Naive thymus-derived CD4-positive, alpha-beta T cell (primary cell): ENCODE measurements around the gene CUL3. TPM values are rescaled to one million over a fixed set of nuclear protein-coding genes. Genes with fewer than 3 reads are reported as not detected.

Experiments used
- ATAC-seq: fragments of 150-1000 bp; cut with Tn5 transposase; 2 replicates; pipeline ENCODE4 v1.10.0; 2021; ENCODE audit warnings: mild to moderate bottlenecking, moderate library complexity
- CTCF ChIA-PET: fragments of 350-600 bp; sonication (Branson Sonifier 250); formaldehyde crosslinking; loops from one replicate; lab custom pipeline; 2021; ENCODE audit warnings: antibody characterized with exemption; lab: Charles Lee
- POLR2A ChIA-PET: fragments of 350-600 bp; sonication (Branson Sonifier 250); formaldehyde crosslinking; loops from one replicate; lab custom pipeline; 2021; ENCODE audit warnings: antibody characterized with exemption, inconsistent platforms; lab: Charles Lee
- DNase-seq, 9 donors: peaks; one replicate each; pipeline versions ENCODE4 v3.0.0 to v3.0.0-alpha.2; 2020 to 2022; ENCODE audit warnings: mixed read lengths in 1 of 9
- H3K27ac ChIP-seq: one replicate; pipeline ENCODE4 v1.7.0; 2013; ENCODE audit warnings: mild to moderate bottlenecking, low read depth, low read length, moderate library complexity
- H3K27me3 ChIP-seq, 2 donors: one replicate each; pipeline ENCODE4 v1.7.0; 2013; ENCODE audit warnings: low read length in 2 of 2, mild to moderate bottlenecking in 2 of 2, moderate library complexity in 2 of 2; ENCODE audit not compliant: control insufficient read depth in 2 of 2, insufficient read depth in 2 of 2
- H3K36me3 ChIP-seq, 3 experiments: 1 replicate in 2 of 3; 2 replicates in 1 of 3; pipeline ENCODE4 v1.7.0; 2013; ENCODE audit warnings: low read length in 3 of 3, mild to moderate bottlenecking in 3 of 3, moderate library complexity in 1 of 3; ENCODE audit not compliant: insufficient read depth in 3 of 3, control insufficient read depth in 2 of 3
- H3K4me1 ChIP-seq, 2 donors: one replicate each; pipeline ENCODE4 v1.7.0; 2013; ENCODE audit warnings: low read length in 2 of 2, mild to moderate bottlenecking in 2 of 2, moderate library complexity in 1 of 2; ENCODE audit not compliant: control insufficient read depth in 2 of 2, insufficient read depth in 2 of 2
- H3K4me3 ChIP-seq: 2 replicates; pipeline ENCODE4 v1.7.0; 2013; ENCODE audit warnings: mild to moderate bottlenecking, low read length
- H3K9me3 ChIP-seq, 3 experiments: 1 replicate in 2 of 3; 2 replicates in 1 of 3; pipeline ENCODE4 v1.7.0; 2013; ENCODE audit warnings: low read length in 3 of 3; ENCODE audit not compliant: control insufficient read depth in 2 of 3
- H3K27ac Mint-ChIP-seq, 9 donors: one replicate each; pipeline ENCODE4 v1.8.0; 2020 to 2022; ENCODE audit warnings: mixed read lengths in 9 of 9, mild to moderate bottlenecking in 8 of 9, moderate library complexity in 5 of 9, inconsistent platforms in 2 of 9
- H3K27me3 Mint-ChIP-seq, 5 donors: one replicate each; pipeline ENCODE4 v1.8.0; 2021 to 2022; ENCODE audit warnings: mixed read lengths in 5 of 5, mild to moderate bottlenecking in 1 of 5
- H3K36me3 Mint-ChIP-seq, 5 donors: one replicate each; pipeline ENCODE4 v1.8.0; 2020 to 2022; ENCODE audit warnings: mixed read lengths in 5 of 5, mild to moderate bottlenecking in 3 of 5, inconsistent platforms in 1 of 5
- H3K4me1 Mint-ChIP-seq, 7 donors: one replicate each; pipeline ENCODE4 v1.8.0; 2020 to 2022; ENCODE audit warnings: mixed read lengths in 7 of 7, mild to moderate bottlenecking in 3 of 7, inconsistent platforms in 1 of 7
- H3K4me3 Mint-ChIP-seq, 10 donors: one replicate each; pipeline ENCODE4 v1.8.0; 2020 to 2022; ENCODE audit warnings: mild to moderate bottlenecking in 10 of 10, mixed read lengths in 10 of 10, moderate library complexity in 6 of 10, inconsistent platforms in 2 of 10
- H3K9me3 Mint-ChIP-seq, 11 donors: one replicate each; pipeline ENCODE4 v1.8.0; 2020 to 2022; ENCODE audit warnings: mixed read lengths in 11 of 11, mild to moderate bottlenecking in 4 of 11, inconsistent platforms in 1 of 11, moderate library complexity in 1 of 11
- intact Hi-C, 2 donors: fragments of 100-400 bp; cut with micrococcal nuclease; formaldehyde crosslinking; loops; one replicate each; pipeline ENCODE4 v1.15.1; 2023
- polyA plus RNA-seq, 2 donors: library from polyadenylated mRNA; unstranded; fragments of 300-500 nt; fragmentation: Illumina TruSeq; gene quantifications; one replicate each; pipeline ENCODE4 v1.2.3, GENCODE V29; 2021
- total RNA-seq, 6 experiments: library from RNA in 5 of 6; stranded (reverse) in 5 of 6; gene quantifications; 1 replicate in 5 of 6; 2 replicates in 1 of 6; pipeline ENCODE4 v1.2.3 and lab custom pipeline; 2021 to 2026

The CUL3 gene
- total and polyA plus RNA-seq, 7 experiments from 2014 or later, result 21.4 to 97.0 (median 84.3) TPM

- Mint-ChIP-seq H3K27ac (no peak overlapping the region), H3K4me3 (no peak overlapping the region), H3K4me1 (peaks cover 0 to 6% (median 0%) of the 10 kb centered on the region in 7 donors), H3K36me3 (peaks cover 0 to 5% (median 0%) of the 10 kb centered on the region in 5 donors), H3K9me3 (peaks cover 2 to 18% (median 9%) of the 10 kb centered on the region in 11 donors), H3K27me3 (peaks cover 0 to 24% (median 4%) of the 10 kb centered on the region in 5 donors)
- H3K27me3 ChIP-seq, result no peaks in the 10 kb centered on the region
- DNase-seq (no peak), ATAC-seq (no peak)
- no peaks in the 10 kb centered on the region for H3K36me3 ChIP-seq
- no peak overlapping the region for H3K27ac ChIP-seq
- POLR2A ChIA-PET, result no interaction called here
- intact Hi-C loops, result no loop called here
- CTCF ChIA-PET, result no interaction called here
- no peaks in the 10 kb centered on the region for H3K4me1 ChIP-seq
- no peak overlapping the region for H3K4me3 ChIP-seq
- no peaks in the 10 kb centered on the region for H3K9me3 ChIP-seq
Measured at GRCh38 chr2:224428787-224429440, 156.2 kb downstream of the CUL3 start.

GRCh38 chr2:224427471-224427870 is 157.7 kb downstream of the CUL3 start:
- ATAC-seq, result no peak
- H3K27ac Mint-ChIP-seq, result no peak overlapping the region

GRCh38 chr2:224426656-224427055 is 158.5 kb downstream of the CUL3 start:
- no peak overlapping the region for H3K27ac ChIP-seq
- H3K4me1 ChIP-seq, result no peaks in the 10 kb centered on the region
- peaks cover 0 to 3% (median 0%) of the 10 kb centered on the region in 7 donors for H3K4me1 Mint-ChIP-seq
- H3K27ac Mint-ChIP-seq, result no peak overlapping the region
- H3K9me3 ChIP-seq, result no peaks in the 10 kb centered on the region
- no peaks in the 10 kb centered on the region for H3K36me3 ChIP-seq
- peaks cover 1 to 15% (median 6%) of the 10 kb centered on the region in 5 donors for H3K27me3 Mint-ChIP-seq
- peaks cover 0 to 18% (median 10%) of the 10 kb centered on the region in 11 donors for H3K9me3 Mint-ChIP-seq
- DNase-seq, result no peak
- H3K4me3 ChIP-seq, result no peak overlapping the region
- no peak overlapping the region for H3K4me3 Mint-ChIP-seq
- intact Hi-C loops, result no loop called here
- ATAC-seq, result no peak
- CTCF ChIA-PET, result no interaction called here
- POLR2A ChIA-PET, result no interaction called here
- H3K27me3 ChIP-seq, result no peaks in the 10 kb centered on the region
- peaks cover 0 to 5% (median 0%) of the 10 kb centered on the region in 5 donors for H3K36me3 Mint-ChIP-seq

More at GRCh38 chr2:224427471-224427870, 157.7 kb downstream of the CUL3 start:
- POLR2A ChIA-PET, result no interaction called here
- CTCF ChIA-PET, result no interaction called here
- intact Hi-C loops, result no loop called here
- Mint-ChIP-seq H3K4me3 (no peak overlapping the region), H3K9me3 (peaks cover 0 to 18% (median 9%) of the 10 kb centered on the region in 11 donors), H3K27me3 (peaks cover 0 to 20% (median 6%) of the 10 kb centered on the region in 5 donors), H3K36me3 (peaks cover 0 to 5% (median 0%) of the 10 kb centered on the region in 5 donors), H3K4me1 (peaks cover 0 to 6% (median 0%) of the 10 kb centered on the region in 7 donors)
- no peaks in the 10 kb centered on the region for H3K36me3 ChIP-seq
- H3K4me1 ChIP-seq, result no peaks in the 10 kb centered on the region
- no peak for DNase-seq
- H3K9me3 ChIP-seq, result no peaks in the 10 kb centered on the region
- no peak overlapping the region for H3K27ac ChIP-seq
- H3K27me3 ChIP-seq, result no peaks in the 10 kb centered on the region
- H3K4me3 ChIP-seq, result no peak overlapping the region

GRCh38 chr2:224421065-224421464 is 164.1 kb downstream of the CUL3 start:
- no peak overlapping the region for H3K27ac Mint-ChIP-seq
- no peak overlapping the region for H3K4me3 Mint-ChIP-seq
- peaks cover 0 to 5% (median 0%) of the 10 kb centered on the region in 5 donors for H3K36me3 Mint-ChIP-seq
- Histone ChIP-seq H3K4me1 (no peaks in the 10 kb centered on the region), H3K4me3 (no peak overlapping the region), H3K9me3 (no peaks in the 10 kb centered on the region), H3K27me3 (no peaks in the 10 kb centered on the region), H3K27ac (no peak overlapping the region), H3K36me3 (no peaks in the 10 kb centered on the region)
- ChIA-PET POLR2A (no interaction called here), CTCF (no interaction called here)
- no peaks in the 10 kb centered on the region for H3K4me1 Mint-ChIP-seq
- ATAC-seq, result no peak
- intact Hi-C loops, result no loop called here
- peaks cover 4 to 28% (median 6%) of the 10 kb centered on the region in 5 donors for H3K27me3 Mint-ChIP-seq
- no peak for DNase-seq
- peaks cover 0 to 17% (median 9%) of the 10 kb centered on the region in 11 donors for H3K9me3 Mint-ChIP-seq

Other genes with a start within 250 kb of the CUL3 start
- gene FAM124B, start 183.3 kb downstream of the CUL3 start, total RNA-seq, result 1 to 10 TPM in 2 of 5 experiments, under 1 TPM in 1, not detected in 2; 0.48 to 2.1 (median 1.3) TPM
- gene FAM124B, start 183.3 kb downstream of the CUL3 start, polyA plus RNA-seq, result not detected
- not detected for gene CCDC195, start 131.0 kb upstream of the CUL3 start, total RNA-seq
- gene CCDC195, start 131.0 kb upstream of the CUL3 start, polyA plus RNA-seq, result not detected